ENCODE data around the gene CYP39A1. TPM values are rescaled to one million over a fixed set of nuclear protein-coding genes. Genes with fewer than 3 reads are reported as not detected.

Gene CYP39A1
- total RNA-seq, 2 donors from 2014 or later = 1.8 to 3.8 TPM

DNA sequence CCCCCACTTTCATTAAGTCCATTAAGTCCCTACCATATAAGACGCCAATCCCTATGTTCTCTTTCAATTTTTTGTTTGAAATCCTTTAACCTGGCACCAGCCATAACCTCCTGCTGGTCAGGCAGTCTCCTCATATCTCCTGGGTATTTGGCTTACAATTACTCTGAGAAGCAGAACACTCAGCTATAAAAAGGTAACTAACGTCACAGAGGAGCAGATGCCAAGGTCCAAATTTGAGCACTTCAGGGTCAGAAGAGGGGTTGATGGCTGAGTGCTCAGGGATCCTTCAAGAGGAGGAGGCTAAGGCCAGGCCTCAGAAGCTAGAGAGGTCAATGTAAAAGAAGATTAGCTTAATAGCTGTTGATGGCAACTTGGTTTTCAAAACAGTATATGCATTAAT lies 139.1 kb downstream of the CYP39A1 start:
- no peak overlapping the region for H3K27ac Mint-ChIP-seq
- no peaks in the 10 kb centered on the region for H3K27me3 ChIP-seq (ENCODE audit: control insufficient read depth, insufficient read depth, low read length, poor library complexity, severe bottlenecking)
- no peak overlapping the region for H3K27ac ChIP-seq (ENCODE audit: low read depth, low read length)
- no peaks in the 10 kb centered on the region for H3K9me3 ChIP-seq (ENCODE audit: control insufficient read depth, low read length)
- no peaks in the 10 kb centered on the region for H3K4me1 Mint-ChIP-seq
- no peaks in the 10 kb centered on the region for H3K27me3 Mint-ChIP-seq (ENCODE audit: insufficient read depth)
- no peaks in the 10 kb centered on the region for H3K9me3 Mint-ChIP-seq
- H3K4me3 ChIP-seq (ENCODE audit: low read length) = no peak overlapping the region
- no peak overlapping the region for H3K9ac ChIP-seq (ENCODE audit: extremely low read depth, low read length, poor library complexity, severe bottlenecking)
- DNase-seq = no peak
- TF ChIP-seq, protein P1, sequence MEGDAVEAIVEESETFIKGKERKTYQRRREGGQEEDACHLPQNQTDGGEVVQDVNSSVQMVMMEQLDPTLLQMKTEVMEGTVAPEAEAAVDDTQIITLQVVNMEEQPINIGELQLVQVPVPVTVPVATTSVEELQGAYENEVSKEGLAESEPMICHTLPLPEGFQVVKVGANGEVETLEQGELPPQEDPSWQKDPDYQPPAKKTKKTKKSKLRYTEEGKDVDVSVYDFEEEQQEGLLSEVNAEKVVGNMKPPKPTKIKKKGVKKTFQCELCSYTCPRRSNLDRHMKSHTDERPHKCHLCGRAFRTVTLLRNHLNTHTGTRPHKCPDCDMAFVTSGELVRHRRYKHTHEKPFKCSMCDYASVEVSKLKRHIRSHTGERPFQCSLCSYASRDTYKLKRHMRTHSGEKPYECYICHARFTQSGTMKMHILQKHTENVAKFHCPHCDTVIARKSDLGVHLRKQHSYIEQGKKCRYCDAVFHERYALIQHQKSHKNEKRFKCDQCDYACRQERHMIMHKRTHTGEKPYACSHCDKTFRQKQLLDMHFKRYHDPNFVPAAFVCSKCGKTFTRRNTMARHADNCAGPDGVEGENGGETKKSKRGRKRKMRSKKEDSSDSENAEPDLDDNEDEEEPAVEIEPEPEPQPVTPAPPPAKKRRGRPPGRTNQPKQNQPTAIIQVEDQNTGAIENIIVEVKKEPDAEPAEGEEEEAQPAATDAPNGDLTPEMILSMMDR (conservative IDR thresholded peaks at IDR 0.05) = no peak
- H3K36me3 ChIP-seq (ENCODE audit: control insufficient read depth, insufficient read depth, low read length) = no peaks in the 10 kb centered on the region
- 91 to 100% methylated on average over 1 to 2 of the region's 2 CpGs for WGBS, 2 experiments (ENCODE audit: insufficient coverage in 1 of 2, insufficient read length in 1 of 2)
- no peaks in the 10 kb centered on the region for H3K4me1 ChIP-seq (ENCODE audit: control insufficient read depth, insufficient read depth, low read length)
- H3K4me3 Mint-ChIP-seq = no peak overlapping the region
- H3K36me3 Mint-ChIP-seq (ENCODE audit: low read depth) = no peaks in the 10 kb centered on the region

- Histone ChIP-seq H3K9ac (ENCODE audit: extremely low read depth, low read length, poor library complexity, severe bottlenecking) (no peak overlapping the region), H3K4me3 (ENCODE audit: low read length) (no peak overlapping the region), H3K4me1 (ENCODE audit: control insufficient read depth, insufficient read depth, low read length) (no peaks in the 10 kb centered on the region), H3K27ac (ENCODE audit: low read depth, low read length) (no peak overlapping the region), H3K27me3 (ENCODE audit: control insufficient read depth, insufficient read depth, low read length, poor library complexity, severe bottlenecking) (no peaks in the 10 kb centered on the region), H3K9me3 (ENCODE audit: control insufficient read depth, low read length) (no peaks in the 10 kb centered on the region), H3K36me3 (ENCODE audit: control insufficient read depth, insufficient read depth, low read length) (no peaks in the 10 kb centered on the region)
- no peak overlapping the region for H3K27ac Mint-ChIP-seq
- no peaks in the 10 kb centered on the region for H3K9me3 Mint-ChIP-seq
- WGBS, 2 experiments (ENCODE audit: insufficient coverage in 1 of 2, insufficient read length in 1 of 2) = 92 to 95% methylated on average over 7 of the region's 7 CpGs
- no peak for DNase-seq
- no peaks in the 10 kb centered on the region for H3K27me3 Mint-ChIP-seq (ENCODE audit: insufficient read depth)
- H3K36me3 Mint-ChIP-seq (ENCODE audit: low read depth) = no peaks in the 10 kb centered on the region
- H3K4me3 Mint-ChIP-seq = no peak overlapping the region
- H3K4me1 Mint-ChIP-seq = no peaks in the 10 kb centered on the region
- TF ChIP-seq, protein P1 (conservative IDR thresholded peaks at IDR 0.05) = no peak
Observed at GRCh38 chr6:46511320-46511719, 141.3 kb downstream of the CYP39A1 start.

GRCh38 chr6:46510651-46511050 lies 142.0 kb downstream of the CYP39A1 start:
- H3K36me3 ChIP-seq (ENCODE audit: control insufficient read depth, insufficient read depth, low read length) = no peaks in the 10 kb centered on the region

More at GRCh38 chr6:46510651-46511050, 142.0 kb downstream of the CYP39A1 start:
- TF ChIP-seq, protein P1 (conservative IDR thresholded peaks at IDR 0.05) = no peak
- H3K4me3 ChIP-seq (ENCODE audit: low read length) = no peak overlapping the region
- H3K4me1 ChIP-seq (ENCODE audit: control insufficient read depth, insufficient read depth, low read length) = no peaks in the 10 kb centered on the region
- Mint-ChIP-seq H3K36me3 (ENCODE audit: low read depth) (no peaks in the 10 kb centered on the region), H3K9me3 (no peaks in the 10 kb centered on the region), H3K27ac (no peak overlapping the region), H3K4me1 (no peaks in the 10 kb centered on the region), H3K27me3 (ENCODE audit: insufficient read depth) (no peaks in the 10 kb centered on the region), H3K4me3 (no peak overlapping the region)
- no peak overlapping the region for H3K27ac ChIP-seq (ENCODE audit: low read depth, low read length)
- no peaks in the 10 kb centered on the region for H3K27me3 ChIP-seq (ENCODE audit: control insufficient read depth, insufficient read depth, low read length, poor library complexity, severe bottlenecking)
- no peak for DNase-seq
- no peaks in the 10 kb centered on the region for H3K9me3 ChIP-seq (ENCODE audit: control insufficient read depth, low read length)
- H3K9ac ChIP-seq (ENCODE audit: extremely low read depth, low read length, poor library complexity, severe bottlenecking) = no peak overlapping the region

All from endodermal cell (in vitro differentiated cells).